GM19328 (cell line): ENCODE results near the gene WHRN.

ENCODE experiments used
- ATAC-seq: cut with Tn5 transposase; IDR thresholded peaks from one replicate; pipeline ENCODE4 v1.9.1; 2021; ENCODE audit warnings: mild to moderate bottlenecking, moderate library complexity; ENCODE audit not compliant: unreplicated experiment

The WHRN gene

GRCh38 chr9:114493521-114494184 lies 11.6 kb downstream of the WHRN start:
- no peak for ATAC-seq

GRCh38 chr9:114492991-114493390 lies 12.3 kb downstream of the WHRN start:
- no peak for ATAC-seq

- ATAC-seq: no peak
These were observed 13.8 kb downstream of the WHRN start for GRCh38 chr9:114491430-114492003.

GRCh38 chr9:114489928-114490327 lies 15.3 kb downstream of the WHRN start:
- ATAC-seq: no peak

- no peak for ATAC-seq
These were observed 16.7 kb downstream of the WHRN start for GRCh38 chr9:114488398-114489129.

- no peak for ATAC-seq
These were observed 17.5 kb downstream of the WHRN start for GRCh38 chr9:114487607-114488300.

- ATAC-seq: no peak
These were observed 18.9 kb downstream of the WHRN start for GRCh38 chr9:114486205-114486963.

- ATAC-seq: no peak
These were observed 20.3 kb downstream of the WHRN start for GRCh38 chr9:114484854-114485443.

- no peak for ATAC-seq
These were observed 20.9 kb downstream of the WHRN start for GRCh38 chr9:114484215-114484853.

GRCh38 chr9:114483499-114483898 lies 21.8 kb downstream of the WHRN start:
- ATAC-seq: no peak

GRCh38 chr9:114482593-114482992 lies 22.7 kb downstream of the WHRN start:
- ATAC-seq: no peak

GRCh38 chr9:114481789-114482188 lies 23.5 kb downstream of the WHRN start:
- no peak for ATAC-seq

GRCh38 chr9:114480746-114481435 lies 24.4 kb downstream of the WHRN start:
- no peak for ATAC-seq

- no peak for ATAC-seq
These were observed 26.4 kb downstream of the WHRN start for GRCh38 chr9:114478871-114479270.

- ATAC-seq: no peak
These were observed 26.8 kb downstream of the WHRN start for GRCh38 chr9:114478459-114478858.

- no peak for ATAC-seq
These were observed 27.6 kb downstream of the WHRN start for GRCh38 chr9:114477642-114478041.

- no peak for ATAC-seq
These were observed 28.3 kb downstream of the WHRN start for GRCh38 chr9:114476891-114477469.

- ATAC-seq: no peak
These were observed 29.7 kb downstream of the WHRN start for GRCh38 chr9:114475412-114476135.
